NCI-H460 (cell line): ENCODE results near the gene PIPOX. TPM values are rescaled to one million over a fixed set of nuclear protein-coding genes. Genes with fewer than 3 reads are reported as not detected.

Experiments used
- DNase-seq: peaks from one replicate; pipeline ENCODE4 v3.0.0-alpha.2; 2016; ENCODE audit warnings: low read depth; ENCODE audit errors: extremely low read depth
- total RNA-seq: library from RNA; depleted of rRNA; stranded (reverse); fragments of >200 nt; shearing (Covaris generic); gene quantifications from 2 replicates; pipeline ENCODE4 v1.2.3, GENCODE V29; 2014

Gene PIPOX
- total RNA-seq, 1 experiment from 2014 or later = 0.62 TPM

- no peak for DNase-seq
These were observed 24.0 kb upstream of the PIPOX start for GRCh38 chr17:29018788-29019474.

DNA sequence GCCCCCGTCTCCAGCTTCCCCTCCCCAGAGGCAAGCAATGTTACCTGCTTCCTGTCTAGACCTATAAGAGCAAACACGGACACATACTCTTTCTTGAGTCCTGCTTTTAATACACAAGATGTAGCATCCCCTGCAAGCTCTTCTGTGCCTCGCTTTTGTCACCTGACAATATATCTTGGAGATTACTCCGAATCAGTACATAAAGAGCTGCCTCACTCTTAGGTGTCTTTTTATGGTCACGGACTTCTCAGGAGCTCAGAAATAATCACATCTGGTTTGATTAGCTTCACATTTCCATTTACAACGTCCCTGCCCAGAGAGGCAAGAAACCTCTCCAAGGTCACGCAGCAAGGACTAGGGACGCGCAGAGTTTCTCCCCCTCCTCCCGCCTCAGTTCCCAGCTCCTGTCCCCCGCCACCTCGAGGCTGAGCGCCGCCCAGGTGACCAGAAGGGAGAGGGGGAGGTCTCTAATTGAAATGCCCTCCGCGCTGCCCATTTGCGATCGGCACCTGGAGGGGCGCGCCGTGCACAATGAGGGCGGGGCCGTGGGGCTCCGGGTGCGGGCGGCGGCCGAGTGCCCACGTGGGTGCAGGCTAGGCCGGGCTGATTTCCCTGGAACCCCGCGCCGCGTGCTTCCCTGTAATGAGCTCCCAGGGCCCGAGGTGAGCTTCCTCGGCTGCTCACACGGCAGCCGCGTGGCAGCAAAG lies 23.3 kb upstream of the PIPOX start:
- DNase-seq = no peak

GRCh38 chr17:29020576-29020975 lies 22.4 kb upstream of the PIPOX start:
- DNase-seq = no peak

DNA sequence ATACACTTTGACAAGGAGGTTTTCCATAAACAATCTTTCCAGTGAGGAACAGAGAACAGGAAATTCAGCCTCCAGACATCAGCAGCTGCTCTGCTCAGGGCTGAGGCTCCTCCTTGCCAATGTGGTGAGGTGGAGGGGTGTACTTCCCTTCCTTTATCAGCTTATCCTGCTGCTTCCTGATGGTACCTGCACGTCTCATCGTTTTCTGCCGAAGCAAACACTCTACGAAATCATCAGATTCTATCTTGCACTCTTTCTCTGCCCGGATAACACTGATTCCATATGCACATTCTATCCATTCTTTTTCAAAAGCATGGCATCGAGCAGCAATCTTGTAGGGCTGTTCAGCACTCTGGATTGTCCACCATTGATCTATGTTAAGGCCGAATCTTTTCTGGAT lies 21.7 kb upstream of the PIPOX start:
- no peak for DNase-seq

- no peak for DNase-seq
These were observed 20.9 kb upstream of the PIPOX start for GRCh38 chr17:29022074-29022473.

GRCh38 chr17:29024316-29024952 lies 18.5 kb upstream of the PIPOX start:
- no peak for DNase-seq

DNA sequence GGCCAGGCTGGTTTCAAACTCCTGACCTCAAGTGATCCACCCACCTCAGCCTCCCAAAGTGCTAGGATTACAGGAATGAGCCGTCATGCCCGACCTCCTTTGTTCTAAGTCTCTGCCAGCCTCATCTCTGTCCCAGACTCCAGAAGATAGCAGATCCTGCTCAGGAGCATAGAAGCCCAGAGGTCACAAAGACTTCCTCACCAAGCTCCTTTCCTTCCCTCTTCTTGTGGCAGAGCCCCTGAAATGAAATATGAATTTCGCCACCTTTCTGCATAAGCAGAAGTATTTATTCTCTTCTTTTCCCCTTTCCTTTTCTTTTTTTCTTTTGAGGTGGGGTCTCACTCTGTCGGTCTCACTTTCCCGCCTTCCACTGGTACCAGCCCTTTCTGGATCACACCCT lies 11.5 kb upstream of the PIPOX start:
- DNase-seq = no peak

DNA sequence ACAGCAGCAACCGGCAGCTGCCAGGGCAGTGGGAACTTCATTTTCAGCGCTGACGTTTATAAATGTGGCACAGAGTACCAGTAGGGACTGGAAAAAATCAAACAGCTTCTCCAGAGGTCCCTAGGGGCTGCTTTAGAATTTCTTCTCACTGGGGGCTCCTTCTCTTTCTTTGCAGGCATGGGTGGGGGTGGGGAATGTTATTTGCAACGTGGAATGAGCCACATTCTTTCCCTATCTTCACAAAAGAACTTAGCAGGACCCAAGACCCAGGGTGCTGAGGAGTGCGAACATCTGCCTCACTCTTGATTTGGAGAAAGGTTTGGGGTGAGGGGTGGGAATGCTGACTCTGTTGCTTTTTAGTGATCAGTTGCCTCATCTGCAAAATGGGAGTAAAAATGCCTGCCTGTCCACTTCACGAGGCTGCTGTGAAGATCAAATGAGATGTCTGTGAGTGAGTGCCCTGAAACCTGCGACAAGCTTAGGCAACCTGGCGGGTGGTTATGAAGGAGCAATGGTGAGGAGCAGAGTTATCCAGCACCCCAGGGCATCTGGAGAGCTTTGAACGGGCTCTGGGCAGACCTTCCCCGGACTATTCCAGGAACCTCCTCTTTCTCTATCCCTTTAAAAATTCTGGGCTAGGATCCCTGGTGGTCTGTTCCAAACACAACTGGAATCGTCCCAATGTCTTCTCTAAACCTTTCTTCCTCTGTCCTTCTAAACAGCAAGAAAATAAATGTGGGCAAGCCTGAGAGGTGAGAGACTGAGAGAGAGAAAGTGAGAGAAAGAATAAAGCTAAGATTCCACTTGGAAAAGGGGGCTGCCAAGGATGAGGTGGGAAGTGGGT lies 10.7 kb upstream of the PIPOX start:
- DNase-seq = no peak

DNA sequence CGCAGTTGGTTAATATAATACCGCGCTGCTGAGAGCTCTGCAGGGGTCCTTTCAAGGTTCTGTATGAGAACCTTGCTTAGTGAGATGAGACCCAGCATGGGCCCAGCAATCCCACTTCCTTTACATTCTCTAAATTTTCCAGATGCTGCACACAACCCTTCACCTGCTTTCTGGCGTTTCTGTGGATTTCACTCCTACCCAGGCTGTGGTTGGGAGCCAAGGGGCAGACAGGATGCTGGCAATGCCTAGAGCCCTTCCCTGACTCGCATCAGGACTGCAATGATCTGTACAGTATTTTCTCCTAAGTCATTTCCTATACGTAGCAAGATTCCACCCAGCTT lies 10.1 kb upstream of the PIPOX start:
- no peak for DNase-seq

- no peak for DNase-seq
These were observed 8.4 kb upstream of the PIPOX start for GRCh38 chr17:29034510-29034909.

DNA sequence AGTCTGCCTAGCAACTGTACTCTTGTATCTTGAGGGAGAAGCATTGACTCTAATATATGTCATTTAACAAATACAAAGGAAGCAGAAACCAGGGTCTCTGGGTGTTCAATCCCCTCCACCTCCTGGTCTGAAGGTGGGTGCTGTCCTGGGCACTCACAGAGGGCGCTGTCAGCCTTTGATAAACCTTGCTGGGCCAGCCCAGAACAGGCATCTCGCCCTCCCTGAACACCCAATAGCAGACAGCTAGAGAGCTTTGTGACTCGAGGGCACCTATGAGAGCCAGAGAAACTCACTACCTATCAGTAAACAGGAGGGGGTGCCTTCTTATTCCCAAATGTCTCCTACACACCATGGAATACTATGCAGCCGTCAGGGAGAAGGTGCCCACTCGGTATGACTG lies 6.4 kb upstream of the PIPOX start:
- no peak for DNase-seq

GRCh38 chr17:29037739-29038084 lies 5.2 kb upstream of the PIPOX start:
- DNase-seq = no peak

- no peak for DNase-seq
These were observed 4.7 kb upstream of the PIPOX start for GRCh38 chr17:29038085-29038795.

- DNase-seq = no peak
These were observed 3.0 kb upstream of the PIPOX start for GRCh38 chr17:29039764-29040598.

GRCh38 chr17:29041091-29041490 lies 1.9 kb upstream of the PIPOX start:
- no peak for DNase-seq

- DNase-seq = no peak
These were observed 1.4 kb upstream of the PIPOX start for GRCh38 chr17:29041571-29041970.

DNA sequence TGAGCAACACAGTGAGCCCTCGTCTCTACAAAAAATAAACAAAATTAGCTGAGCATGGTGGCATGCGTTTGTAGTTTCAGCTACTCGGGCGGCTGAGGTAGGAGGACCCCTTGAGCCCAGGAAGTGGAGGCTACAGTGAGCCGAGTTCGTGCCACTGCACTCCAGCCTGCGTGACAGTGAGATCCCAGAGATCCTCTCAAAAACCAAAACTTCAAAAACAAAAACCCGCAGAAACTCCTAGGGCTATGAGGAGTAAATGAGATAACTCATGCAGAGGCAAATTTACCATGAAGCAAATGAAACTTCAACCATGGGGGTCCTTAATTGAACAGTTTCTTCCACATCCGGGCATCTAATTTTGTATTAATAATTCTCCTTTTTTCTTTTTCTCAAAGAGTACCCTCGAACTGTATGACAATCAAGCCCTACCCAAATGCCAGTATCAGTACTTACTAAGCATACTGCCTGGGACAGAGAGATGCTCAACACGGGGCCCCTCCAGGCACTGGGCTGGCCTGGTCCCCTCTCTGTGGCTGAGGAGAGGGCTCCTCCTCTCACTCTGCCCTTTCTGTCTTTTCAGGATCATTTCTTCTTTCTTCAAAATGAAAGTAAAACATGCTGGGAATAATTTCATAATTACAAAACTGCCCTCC lies 789 bp upstream of the PIPOX start:
- no peak for DNase-seq

DNA sequence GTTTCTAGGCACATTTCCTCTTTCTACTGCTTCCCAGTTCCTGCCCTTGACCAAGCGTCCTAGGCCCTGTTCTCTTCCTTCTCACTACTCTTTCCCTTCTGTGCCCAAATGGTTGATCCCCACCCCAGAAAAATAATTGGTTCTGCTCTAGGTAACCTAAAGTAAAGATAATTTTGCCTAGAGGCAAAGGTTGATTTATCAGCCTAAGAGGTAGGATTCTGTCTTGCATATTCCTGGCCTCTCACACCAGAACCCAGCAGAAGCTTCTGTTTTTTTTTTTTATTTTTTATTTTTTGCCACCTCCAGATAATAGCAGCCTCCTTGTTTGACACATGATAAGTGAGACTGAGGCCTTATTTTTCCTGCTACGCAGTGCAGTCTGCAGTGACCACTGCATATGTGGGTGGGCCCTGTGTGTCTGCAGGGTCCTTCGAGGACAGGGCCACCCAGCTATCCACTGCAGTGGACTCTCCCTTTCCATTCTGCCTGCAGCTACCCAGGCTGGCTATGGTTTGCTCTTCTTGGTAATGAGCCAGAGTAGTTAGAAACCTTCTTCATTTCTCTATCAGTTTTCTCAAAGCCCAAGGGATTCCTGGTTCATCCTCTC lies 701 bp downstream of the PIPOX start:
- DNase-seq = no peak

DNA sequence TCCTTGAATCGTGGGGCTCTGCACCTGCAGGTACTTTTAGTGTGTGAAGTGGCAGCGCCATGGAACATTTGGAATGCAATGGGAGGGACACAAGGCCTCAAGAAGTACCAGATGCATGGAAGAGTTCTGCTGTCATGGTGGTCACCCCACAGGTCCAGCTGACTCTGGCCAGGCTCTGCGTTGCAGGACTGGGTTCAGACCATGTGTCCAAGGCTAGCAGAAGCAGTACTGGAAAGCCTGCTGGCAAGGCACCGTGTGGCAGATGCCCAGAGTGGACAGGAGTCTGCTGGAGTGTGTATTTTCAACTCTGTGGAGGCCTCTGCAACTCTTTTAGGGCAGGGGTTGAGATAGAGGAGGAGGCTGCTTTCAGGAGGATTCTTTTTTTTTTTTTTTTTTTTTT lies 2.1 kb downstream of the PIPOX start:
- no peak for DNase-seq
